Suprapubic skin (tissue), 4 donors: ENCODE measurements around the gene DXO. TPM values are rescaled to one million over a fixed set of nuclear protein-coding genes. Genes with fewer than 3 reads are reported as not detected.
"Not testable (repeated sequence)": the region's sequence is repeated elsewhere in the genome, so short reads cannot be mapped to it uniquely, and the experiment has no call there.

Experiments
- DNase-seq, 2 donors: peaks; one replicate each; pipeline ENCODE4 v3.0.0-alpha.2; 2019; ENCODE audit warnings: low spot score in 2 of 2
- H3K27ac ChIP-seq: fragments of 200-600 bp; sonication (generic); one replicate; pipeline ENCODE4 v1.5.1; 2019
- H3K27me3 ChIP-seq: fragments of 200-600 bp; sonication (generic); one replicate; pipeline ENCODE4 v1.5.1; 2019
- H3K36me3 ChIP-seq: fragments of 200-600 bp; sonication (generic); one replicate; pipeline ENCODE4 v1.5.1; 2019
- H3K4me1 ChIP-seq: fragments of 200-600 bp; sonication (generic); one replicate; pipeline ENCODE4 v1.5.1; 2019
- H3K4me3 ChIP-seq: fragments of 200-600 bp; sonication (generic); one replicate; pipeline ENCODE4 v1.5.1; 2019; ENCODE audit warnings: mild to moderate bottlenecking
- H3K9me3 ChIP-seq: fragments of 200-600 bp; sonication (generic); one replicate; pipeline ENCODE4 v1.5.1; 2019
- EP300 ChIP-seq: sonication (generic); formaldehyde crosslinking; IDR thresholded peaks from one replicate; pipeline ENCODE4 v1.6.1; 2017; ENCODE audit warnings: antibody characterized with exemption
- POLR2A ChIP-seq, 2 donors: fragments of 450-650 bp; IDR thresholded peaks; one replicate each; pipeline ENCODE4 v1.6.1; 2017; ENCODE audit warnings: antibody characterized with exemption in 2 of 2, mild to moderate bottlenecking in 2 of 2, moderate library complexity in 2 of 2
- POLR2AphosphoS5 ChIP-seq, 3 donors: sonication (generic); formaldehyde crosslinking; IDR thresholded peaks; one replicate each; pipeline ENCODE4 v1.6.1; 2017; ENCODE audit warnings: antibody characterized with exemption in 3 of 3
- WGBS: methylation state at CpG from one replicate; pipeline ENCODE4 v1.1.5; 2018; 5-methylcytosine and 5-hydroxymethylcytosine counted together
- total RNA-seq, 4 donors: library from RNA; depleted of rRNA; stranded (reverse); fragments of >200 nt; gene quantifications; one replicate each; pipeline ENCODE4 v1.1.0, GENCODE V29; 2016

The DXO gene
- total RNA-seq: 10 to 100 TPM; 13.1 to 25.3 (median 16.4) TPM

DNA sequence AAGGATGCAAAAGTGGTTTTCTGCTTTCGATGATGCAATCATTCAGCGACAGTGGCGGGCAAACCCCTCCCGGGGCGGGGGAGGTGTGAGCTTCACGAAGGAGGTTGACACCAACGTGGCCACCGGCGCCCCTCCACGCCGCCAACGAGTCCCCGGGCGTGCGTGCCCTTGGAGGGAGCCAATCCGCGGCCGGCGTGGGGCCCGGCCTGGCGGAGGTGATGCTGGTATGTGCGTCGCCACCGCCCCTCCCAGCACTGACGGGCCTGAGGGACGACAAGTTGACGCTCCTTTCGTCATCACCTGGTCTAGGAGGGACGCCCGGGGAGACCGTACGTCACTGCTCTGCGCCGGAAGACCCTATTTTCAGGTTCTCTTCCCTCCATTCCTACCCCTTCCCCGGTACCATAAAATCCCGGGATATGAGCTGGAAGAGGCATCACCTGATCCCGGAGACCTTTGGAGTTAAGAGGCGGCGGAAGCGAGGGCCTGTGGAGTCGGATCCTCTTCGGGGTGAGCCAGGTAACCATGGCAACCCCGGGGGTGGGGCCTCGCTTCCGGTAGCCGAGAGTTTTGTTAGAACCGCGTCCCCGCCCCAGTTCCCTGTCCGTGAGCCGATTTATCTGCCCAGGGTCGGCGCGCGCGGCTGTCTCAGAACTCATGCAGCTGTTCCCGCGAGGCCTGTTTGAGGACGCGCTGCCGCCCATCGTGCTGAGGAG lies at the start of gene DXO:
Gene DXO, minus strand, starts transcription at position 146 of the 716 bp plus-strand sequence. CDS start 463 bp downstream, outside the sequence.
- peak; percentile 98 for DNase-seq
- Histone ChIP-seq H3K27me3 (no peaks in the 10 kb centered on the region), H3K27ac (peak within 1 kb of the TSS; percentile 93), H3K4me1 (peaks cover 32% of the 10 kb centered on the region), H3K36me3 (peaks cover 40% of the 10 kb centered on the region), H3K9me3 (no peaks in the 10 kb centered on the region), H3K4me3 (peak within 1 kb of the TSS; percentile 77)
- TF ChIP-seq POLR2A (IDR thresholded peaks at IDR 0.05) (peak in 1 of 2 donors; percentile 51), POLR2AphosphoS5 (IDR thresholded peaks at IDR 0.05) (peak in 2 of 3 donors; percentile 70 to 89), EP300 (no peak)
- under 1% methylated on average over 28 of the region's 62 CpGs for WGBS

DNA sequence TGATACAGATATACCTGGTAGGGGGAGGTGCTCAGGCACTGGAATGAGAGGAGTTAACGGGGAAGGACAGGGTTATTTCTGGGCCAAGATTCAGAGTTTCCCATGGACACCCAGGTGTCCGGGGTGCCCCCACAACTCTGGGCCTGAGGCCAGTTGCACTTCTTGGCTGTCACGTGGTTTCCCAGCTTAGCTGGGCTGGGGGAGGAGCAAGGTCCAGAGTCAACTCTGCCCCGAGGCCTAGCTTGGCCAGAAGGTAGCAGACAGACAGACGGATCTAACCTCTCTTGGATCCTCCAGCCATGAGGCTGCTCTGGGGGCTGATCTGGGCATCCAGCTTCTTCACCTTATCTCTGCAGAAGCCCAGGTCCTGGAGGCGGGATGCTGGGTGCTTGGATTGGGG lies 42.6 kb upstream of the DXO start, which contains the start of gene C4B:
Gene C4B, plus strand, starts transcription at position 249 of the 400 bp plus-strand sequence. Its CDS starts 51 bp downstream, at position 300.
- not testable (repeated sequence) for H3K9me3 ChIP-seq, H3K36me3 ChIP-seq, H3K4me3 ChIP-seq, H3K27ac ChIP-seq, H3K4me1 ChIP-seq, H3K27me3 ChIP-seq, DNase-seq
- WGBS: no CpG with 5 or more reads among the region's 6 CpGs

DNA sequence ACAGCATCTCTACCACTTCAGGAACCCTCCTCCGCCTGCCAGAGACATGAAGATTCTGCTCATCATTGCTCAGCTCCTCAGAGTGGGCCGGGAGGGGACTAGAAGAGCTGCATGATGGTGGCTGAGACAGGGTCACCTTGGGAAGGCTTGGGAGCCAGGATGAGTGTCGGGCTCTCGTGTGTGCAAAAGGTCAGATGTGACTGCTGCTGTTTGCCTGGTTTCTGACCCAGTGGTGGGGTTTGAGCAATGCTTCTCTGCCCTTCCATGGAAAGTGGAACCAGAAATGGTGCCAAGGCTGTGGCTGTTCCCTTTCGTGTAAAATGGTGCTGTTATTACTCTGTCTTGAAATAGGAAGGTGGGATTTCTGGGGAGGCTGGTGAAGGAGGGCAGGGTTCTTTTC lies 41.8 kb upstream of the DXO start:
- not testable (repeated sequence) for H3K27ac ChIP-seq, H3K4me3 ChIP-seq, H3K4me1 ChIP-seq, DNase-seq, H3K27me3 ChIP-seq, H3K9me3 ChIP-seq, H3K36me3 ChIP-seq
- WGBS: no CpG with 5 or more reads among the region's 5 CpGs

DNA sequence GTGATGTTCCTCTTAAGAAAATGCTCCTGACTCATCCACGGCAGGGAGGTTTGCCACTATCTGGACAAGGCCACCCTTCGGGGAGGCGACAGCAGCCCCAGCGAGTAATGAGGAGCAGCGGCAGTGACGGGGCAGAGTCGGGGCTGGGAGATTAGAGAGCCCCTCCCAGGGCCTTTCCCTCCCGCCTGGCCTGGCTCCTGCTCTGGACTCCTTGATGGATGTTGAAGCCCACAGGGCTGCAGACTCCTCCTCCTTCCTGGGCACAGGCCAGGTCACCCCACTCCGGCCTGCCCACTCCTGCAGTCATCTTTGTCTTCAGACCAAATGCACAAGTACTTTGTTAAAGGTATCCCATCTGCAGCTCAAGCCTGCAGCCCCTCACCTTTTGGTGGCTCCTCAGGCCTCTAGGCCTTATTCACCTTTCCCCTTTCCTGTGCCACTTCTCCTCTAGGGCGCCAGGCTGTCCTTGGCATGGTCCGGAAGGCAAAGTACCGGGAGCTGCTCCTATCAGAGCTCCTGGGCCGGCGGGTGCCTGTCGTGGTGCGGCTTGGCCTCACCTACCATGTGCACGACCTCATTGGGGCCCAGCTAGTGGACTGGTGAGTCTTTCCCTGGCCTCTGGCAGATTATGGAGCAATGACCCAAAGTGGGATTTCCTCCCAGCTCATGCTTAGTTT lies 41.1 kb upstream of the DXO start:
- H3K4me3 ChIP-seq, H3K36me3 ChIP-seq, H3K4me1 ChIP-seq, H3K27me3 ChIP-seq, H3K9me3 ChIP-seq, H3K27ac ChIP-seq: not testable (repeated sequence)
- 80% methylated on average over 12 of the region's 17 CpGs for WGBS
- peak; percentile 56 to 61 for DNase-seq

DNA sequence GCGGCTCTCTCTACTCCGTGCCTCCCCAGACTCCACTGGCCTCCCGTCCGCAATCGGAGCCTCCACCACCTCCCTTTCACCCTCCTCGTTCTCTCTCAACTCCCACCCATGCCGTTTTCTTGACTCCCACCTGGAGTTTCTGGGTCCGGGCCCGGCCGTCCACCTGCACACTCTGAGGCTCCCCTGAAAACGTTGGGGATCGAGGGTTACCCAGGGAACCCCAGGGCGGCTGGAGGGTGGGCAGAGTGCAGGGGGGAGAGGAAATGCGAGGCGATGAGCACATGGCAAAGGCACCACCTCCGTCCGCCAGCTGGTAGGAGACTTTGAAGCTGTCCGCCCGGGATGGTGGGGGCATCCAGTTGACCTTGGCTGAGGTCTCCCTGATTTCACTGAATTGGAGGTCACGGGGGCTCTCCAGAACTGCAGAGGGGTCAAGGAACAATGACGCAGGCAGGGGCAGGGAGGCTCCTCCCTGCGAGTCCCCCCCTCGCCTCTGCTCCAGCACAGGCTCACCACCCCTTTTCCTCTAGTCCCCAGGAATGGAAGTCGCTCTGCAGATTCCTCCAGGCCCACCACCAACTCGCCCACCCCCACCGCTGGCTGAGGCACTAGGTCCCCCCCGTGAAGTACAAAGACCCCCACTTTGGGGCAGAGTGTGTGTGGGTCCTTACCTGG lies 39.1 kb upstream of the DXO start:
- H3K36me3 ChIP-seq, H3K27ac ChIP-seq, H3K9me3 ChIP-seq, H3K4me3 ChIP-seq, H3K27me3 ChIP-seq, H3K4me1 ChIP-seq: not testable (repeated sequence)
- WGBS: 90% methylated on average over 13 of the region's 27 CpGs
- peak; percentile 38 to 71 for DNase-seq

DNA sequence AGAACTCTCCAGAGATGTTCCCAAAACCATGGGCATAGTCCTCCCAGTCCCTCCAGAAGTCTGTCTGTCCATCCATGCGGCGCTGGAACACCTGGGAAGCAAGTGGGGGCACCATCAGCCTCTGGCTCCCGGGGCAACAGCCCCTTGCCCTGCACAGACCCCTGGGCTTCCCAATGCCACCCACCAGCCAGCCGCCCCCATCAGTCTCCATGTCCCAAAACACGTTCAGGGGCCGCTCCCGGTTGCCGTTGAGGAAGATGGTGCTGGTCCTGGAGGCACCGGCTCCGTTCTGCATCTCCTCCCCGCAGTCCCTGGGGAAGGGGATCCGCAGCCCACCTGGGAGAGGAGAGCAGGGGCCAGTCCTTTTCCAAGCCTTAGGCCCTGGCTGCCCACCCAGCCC lies 37.6 kb upstream of the DXO start:
- H3K4me1 ChIP-seq, H3K4me3 ChIP-seq, H3K27me3 ChIP-seq, H3K9me3 ChIP-seq, H3K27ac ChIP-seq, H3K36me3 ChIP-seq: not testable (repeated sequence)
- peak; percentile 4 to 11 for DNase-seq
- WGBS: 93% methylated on average over 9 of the region's 12 CpGs

DNA sequence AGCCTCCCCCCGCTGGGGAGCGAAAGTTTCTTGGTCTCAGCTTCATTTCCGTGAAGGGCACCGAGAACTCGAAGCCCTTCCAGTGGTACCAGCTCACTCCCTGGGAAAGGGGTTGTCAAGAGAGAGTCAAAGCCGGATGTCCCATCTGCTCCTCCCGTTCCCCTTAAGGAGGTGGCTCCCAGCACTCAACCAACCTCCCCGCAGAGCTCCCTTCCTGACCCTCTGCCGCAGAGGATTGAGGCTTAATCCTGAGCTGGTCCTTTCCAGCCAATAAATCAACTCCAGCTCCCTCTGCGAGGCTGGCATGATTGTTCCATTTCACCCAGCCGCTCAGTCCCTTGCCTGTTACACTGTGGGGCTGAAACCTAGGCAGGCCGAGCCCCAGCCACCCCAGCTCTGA lies 36.7 kb upstream of the DXO start:
- 45% methylated on average over 5 of the region's 12 CpGs for WGBS
- H3K9me3 ChIP-seq: not testable (repeated sequence)

DNA sequence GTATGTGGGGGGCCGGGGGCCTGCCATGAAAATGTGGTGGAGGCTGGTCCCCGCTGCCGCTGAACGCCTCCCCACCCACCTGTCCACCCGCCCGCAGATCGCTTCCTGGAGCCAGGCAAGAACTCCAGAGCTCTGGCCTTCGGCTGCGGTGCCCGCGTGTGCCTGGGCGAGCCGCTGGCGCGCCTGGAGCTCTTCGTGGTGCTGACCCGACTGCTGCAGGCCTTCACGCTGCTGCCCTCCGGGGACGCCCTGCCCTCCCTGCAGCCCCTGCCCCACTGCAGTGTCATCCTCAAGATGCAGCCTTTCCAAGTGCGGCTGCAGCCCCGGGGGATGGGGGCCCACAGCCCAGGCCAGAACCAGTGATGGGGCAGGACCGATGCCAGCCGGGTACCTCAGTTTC lies 36.1 kb upstream of the DXO start:
- no CpG with 5 or more reads among the region's 24 CpGs for WGBS
- H3K4me1 ChIP-seq, H3K4me3 ChIP-seq, H3K36me3 ChIP-seq, H3K9me3 ChIP-seq, H3K27ac ChIP-seq, H3K27me3 ChIP-seq: not testable (repeated sequence)
- peak in 1 of 2 donors; percentile 11 for DNase-seq

More for the DNA sequence above, 36.7 kb upstream of the DXO start:
- DNase-seq: peak; percentile 9 to 17
- H3K36me3 ChIP-seq, H3K4me3 ChIP-seq, H3K4me1 ChIP-seq, H3K27ac ChIP-seq, H3K27me3 ChIP-seq: not testable (repeated sequence)

DNA sequence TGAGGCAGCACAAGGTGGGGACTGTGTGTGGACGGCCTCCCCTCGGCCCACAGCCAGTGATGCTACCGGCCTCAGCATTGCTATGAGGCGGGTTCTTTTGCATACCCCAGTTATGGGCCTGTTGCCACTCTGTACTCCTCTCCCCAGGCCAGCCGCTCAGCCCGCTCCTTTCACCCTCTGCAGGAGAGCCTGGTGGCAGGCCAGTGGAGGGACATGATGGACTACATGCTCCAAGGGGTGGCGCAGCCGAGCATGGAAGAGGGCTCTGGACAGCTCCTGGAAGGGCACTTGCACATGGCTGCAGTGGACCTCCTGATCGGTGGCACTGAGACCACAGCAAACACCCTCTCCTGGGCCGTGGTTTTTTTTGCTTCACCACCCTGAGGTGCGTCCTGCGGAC lies 35.1 kb upstream of the DXO start:
- not testable (repeated sequence) for H3K27ac ChIP-seq, H3K4me3 ChIP-seq, H3K9me3 ChIP-seq, H3K27me3 ChIP-seq, H3K36me3 ChIP-seq, H3K4me1 ChIP-seq
- WGBS: 88% methylated on average over 9 of the region's 12 CpGs
- DNase-seq: peak; percentile 22 to 49

DNA sequence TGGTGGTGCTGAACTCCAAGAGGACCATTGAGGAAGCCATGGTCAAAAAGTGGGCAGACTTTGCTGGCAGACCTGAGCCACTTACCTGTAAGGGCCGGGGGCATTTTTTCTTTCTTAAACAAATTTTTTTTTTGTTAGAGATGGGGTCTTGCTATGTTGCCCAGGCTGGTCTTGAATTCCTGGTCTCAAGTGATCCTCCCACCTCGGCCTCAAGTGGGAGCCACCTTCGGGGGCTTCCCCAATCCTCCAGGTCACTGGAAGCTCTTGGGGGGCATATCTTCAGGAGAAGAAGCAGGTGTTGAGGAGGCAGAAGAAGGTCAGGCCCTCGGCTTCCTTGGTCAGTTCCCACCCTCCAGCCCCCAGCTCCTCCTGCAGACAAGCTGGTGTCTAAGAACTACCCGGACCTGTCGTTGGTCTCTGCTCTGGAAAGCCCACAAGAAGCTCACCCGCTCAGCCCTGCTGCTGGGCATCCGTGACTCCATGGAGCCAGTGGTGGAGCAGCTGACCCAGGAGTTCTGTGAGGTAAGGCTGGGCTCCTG lies 34.1 kb upstream of the DXO start:
- not testable (repeated sequence) for H3K27me3 ChIP-seq, H3K4me3 ChIP-seq, H3K36me3 ChIP-seq, H3K27ac ChIP-seq, H3K9me3 ChIP-seq, H3K4me1 ChIP-seq
- 87% methylated on average over 8 of the region's 8 CpGs for WGBS
- peak; percentile 14 to 49 for DNase-seq

DNA sequence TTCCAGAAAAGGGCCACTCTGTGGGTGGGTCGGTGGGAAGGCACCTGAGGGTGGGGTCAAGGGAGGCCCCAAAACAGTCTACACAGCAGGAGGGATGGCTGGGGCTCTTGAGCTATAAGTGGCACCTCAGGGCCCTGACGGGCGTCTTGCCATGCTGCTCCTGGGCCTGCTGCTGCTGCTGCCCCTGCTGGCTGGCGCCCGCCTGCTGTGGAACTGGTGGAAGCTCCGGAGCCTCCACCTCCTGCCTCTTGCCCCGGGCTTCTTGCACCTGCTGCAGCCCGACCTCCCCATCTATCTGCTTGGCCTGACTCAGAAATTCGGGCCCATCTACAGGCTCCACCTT lies 33.6 kb upstream of the DXO start:
- H3K36me3 ChIP-seq, H3K4me1 ChIP-seq, H3K4me3 ChIP-seq, H3K9me3 ChIP-seq, H3K27me3 ChIP-seq: not testable (repeated sequence)
- H3K27ac ChIP-seq: peak overlapping the region; percentile 8
- 82% methylated on average over 7 of the region's 9 CpGs for WGBS
- peak; percentile 5 to 48 for DNase-seq

DNA sequence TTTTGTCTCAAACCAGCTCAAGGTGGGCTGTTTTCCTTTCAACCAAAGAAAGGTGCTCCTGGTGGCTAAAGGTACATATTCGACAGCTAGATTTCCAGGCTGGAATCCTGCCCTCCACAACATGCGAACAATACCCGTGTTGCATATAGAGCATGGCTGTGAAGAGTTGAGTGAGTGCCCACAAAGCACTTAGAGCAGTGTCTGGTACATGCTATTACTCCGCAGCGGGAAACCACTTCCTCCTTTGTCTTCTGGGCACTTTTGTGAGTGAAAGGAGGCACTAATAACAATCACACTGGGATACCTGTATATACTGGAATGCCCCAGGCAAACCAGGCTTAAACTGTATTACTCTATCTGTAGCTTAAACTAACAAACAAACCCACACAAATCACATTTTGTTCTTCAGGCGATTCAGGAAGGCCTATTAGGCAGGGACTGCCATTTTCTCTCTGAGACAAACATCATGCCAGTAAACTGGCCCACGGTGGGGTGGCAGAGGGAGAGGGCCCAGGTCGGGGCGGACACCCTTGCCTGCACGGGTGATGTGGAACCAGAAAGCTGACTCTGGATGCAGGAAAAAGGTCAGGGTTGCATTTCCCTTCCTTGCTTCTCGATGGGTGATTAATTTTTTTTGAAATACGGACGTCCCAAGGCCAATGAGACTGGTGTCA lies 33.1 kb upstream of the DXO start:
- peak overlapping the region; percentile 8 for H3K27ac ChIP-seq
- not testable (repeated sequence) for H3K36me3 ChIP-seq, H3K4me1 ChIP-seq, H3K9me3 ChIP-seq, H3K4me3 ChIP-seq, H3K27me3 ChIP-seq
- peak in 1 of 2 donors; percentile 7 for DNase-seq
- WGBS: 70% methylated on average over 9 of the region's 13 CpGs

DNA sequence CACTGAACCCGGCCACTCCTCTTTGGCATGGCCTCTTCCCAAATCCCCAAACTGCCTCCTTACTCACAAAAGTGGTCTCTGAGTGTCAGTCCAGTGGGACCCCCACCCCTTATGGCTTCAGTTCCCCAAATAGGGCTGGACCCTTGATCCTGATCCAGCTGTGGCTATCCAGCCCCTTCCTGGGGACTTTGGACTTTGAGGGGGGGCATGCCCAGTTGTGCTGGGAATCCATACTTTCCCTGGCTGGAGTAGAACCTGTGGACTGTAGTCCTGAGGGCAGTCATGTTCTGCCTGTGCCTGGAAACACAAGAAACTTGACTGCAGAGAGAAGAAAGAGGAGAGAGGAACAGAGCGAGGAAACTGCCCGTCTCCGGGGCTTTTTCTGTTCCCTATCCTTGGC lies 32.5 kb upstream of the DXO start:
- WGBS: 79% methylated on average over 3 of the region's 4 CpGs
- H3K4me1 ChIP-seq, H3K27me3 ChIP-seq, H3K36me3 ChIP-seq, H3K27ac ChIP-seq, H3K4me3 ChIP-seq, H3K9me3 ChIP-seq: not testable (repeated sequence)
- DNase-seq: peak in 1 of 2 donors; percentile 34
